GM12801 (cell line): Measurements from ENCODE around the gene DOCK4.

ENCODE experiments used
- CTCF ChIP-seq: IDR thresholded peaks from one replicate; pipeline ENCODE4 v1.5.1; 2011; ENCODE audit warnings: control low read depth; ENCODE audit not compliant: insufficient read length; ENCODE audit errors: extremely low read depth

Gene DOCK4

DNA sequence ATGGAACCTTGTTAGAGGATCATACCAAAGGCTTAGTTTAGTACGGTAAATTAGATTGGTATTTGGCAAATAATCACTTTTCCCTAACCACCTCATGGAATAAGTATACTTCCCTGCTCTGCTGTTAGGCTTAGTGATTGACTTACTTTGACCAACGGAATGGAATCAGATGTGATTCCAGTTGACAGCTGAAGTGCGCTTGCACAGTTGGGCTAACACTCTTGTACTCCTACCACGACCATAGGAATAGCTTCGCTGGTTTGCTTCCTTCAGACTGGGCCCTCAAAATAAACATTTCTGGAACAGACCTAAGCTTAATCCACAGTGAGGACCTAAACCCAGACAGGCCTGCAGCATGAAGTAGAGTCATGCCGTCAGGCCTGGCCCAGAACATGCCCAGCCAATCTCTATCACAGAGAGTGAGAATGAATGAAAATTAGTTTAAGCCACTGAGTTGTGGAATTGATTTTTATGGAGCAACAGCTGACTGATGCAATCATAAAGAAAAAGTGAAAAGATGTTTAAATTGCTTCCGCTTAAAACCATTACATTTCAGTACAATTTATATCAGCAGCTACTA lies 122.3 kb downstream of the DOCK4 start:
- TF ChIP-seq CTCF, result no peak

GRCh38 chr7:112082306-112082705 lies 123.9 kb downstream of the DOCK4 start:
- no peak for TF ChIP-seq CTCF

DNA sequence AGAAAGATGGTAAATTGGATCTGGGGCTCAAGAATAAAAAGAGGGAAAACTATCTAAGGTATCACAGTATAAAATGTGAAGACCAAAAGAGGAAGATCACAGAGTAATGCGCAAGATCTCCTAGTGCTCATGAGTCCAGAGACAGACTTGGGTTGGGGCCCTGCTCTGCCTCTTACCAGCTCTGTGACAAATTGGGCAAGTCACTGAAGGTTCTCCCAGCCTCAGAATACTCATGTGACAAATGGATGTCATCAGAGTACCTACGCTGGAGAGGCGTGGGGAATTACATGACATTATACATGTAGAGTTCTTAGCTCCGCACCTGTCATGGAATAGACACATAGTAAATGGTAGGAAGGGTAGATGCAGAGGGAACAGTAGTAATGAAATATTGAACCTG lies 124.4 kb downstream of the DOCK4 start:
- TF ChIP-seq CTCF, result no peak

- TF ChIP-seq CTCF, result no peak
These were observed 125.2 kb downstream of the DOCK4 start for GRCh38 chr7:112080978-112081377.

GRCh38 chr7:112080441-112080840 lies 125.8 kb downstream of the DOCK4 start:
- no peak for TF ChIP-seq CTCF

GRCh38 chr7:112079673-112080072 lies 126.5 kb downstream of the DOCK4 start:
- TF ChIP-seq CTCF, result no peak

DNA sequence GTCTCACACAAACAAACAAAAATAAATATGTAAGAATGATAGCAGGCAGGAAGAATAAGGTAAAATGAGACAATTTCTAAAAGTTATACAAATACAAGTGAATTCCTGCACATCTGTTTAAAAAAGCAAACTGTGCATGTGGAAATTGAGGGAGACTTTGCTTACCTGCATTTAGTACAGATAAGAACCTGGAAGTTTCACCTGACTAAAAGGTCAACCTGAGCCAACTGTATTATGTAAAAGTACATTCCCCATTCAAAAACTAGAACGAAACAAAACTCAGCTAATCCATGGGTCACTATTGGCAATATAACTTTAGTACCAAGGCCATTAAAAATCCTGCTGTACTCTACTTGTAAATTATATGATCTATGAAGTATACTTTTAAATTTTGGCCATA lies 127.1 kb downstream of the DOCK4 start:
- no peak for TF ChIP-seq CTCF
